KOPT-K1 (cell line): ENCODE data around the gene HDAC4.

Experiments used
- H3K27ac ChIP-seq: fragments of 200-600 bp; sonication (generic); 2 replicates; pipeline ENCODE4 v1.5.1; 2016; ENCODE audit warnings: antibody characterized with exemption, mild to moderate bottlenecking, low read depth, low read length; ENCODE audit not compliant: poor library complexity, severe bottlenecking
- H3K36me3 ChIP-seq: fragments of 200-600 bp; sonication (generic); 2 replicates; pipeline ENCODE4 v1.5.1; 2017; ENCODE audit warnings: antibody characterized with exemption, mild to moderate bottlenecking, low read length, moderate library complexity; ENCODE audit not compliant: insufficient read depth
- H3K9me3 ChIP-seq: fragments of 200-600 bp; sonication (generic); 2 replicates; pipeline ENCODE4 v1.5.1; 2017; ENCODE audit warnings: antibody characterized with exemption, low read length, mild to moderate bottlenecking; ENCODE audit not compliant: insufficient read depth, poor library complexity, severe bottlenecking

The HDAC4 gene

GRCh38 chr2:239160226-239161143 lies 240.3 kb downstream of the HDAC4 start:
- H3K27ac ChIP-seq, result no peak overlapping the region

GRCh38 chr2:239159476-239159911 lies 241.3 kb downstream of the HDAC4 start:
- Histone ChIP-seq H3K9me3 (no peaks in the 10 kb centered on the region), H3K36me3 (peaks cover 97% of the 10 kb centered on the region), H3K27ac (no peak overlapping the region)

More at GRCh38 chr2:239160226-239161143, 240.3 kb downstream of the HDAC4 start:
- Histone ChIP-seq H3K9me3 (no peaks in the 10 kb centered on the region), H3K36me3 (peaks cover 97% of the 10 kb centered on the region)

- Histone ChIP-seq H3K9me3 (no peaks in the 10 kb centered on the region), H3K27ac (no peak overlapping the region), H3K36me3 (peaks cover 97% of the 10 kb centered on the region)
Measured at GRCh38 chr2:239158641-239159475, 242.0 kb downstream of the HDAC4 start.

GRCh38 chr2:239157771-239158170 lies 243.0 kb downstream of the HDAC4 start:
- peaks cover 97% of the 10 kb centered on the region for H3K36me3 ChIP-seq
- H3K9me3 ChIP-seq, result no peaks in the 10 kb centered on the region
- no peak overlapping the region for H3K27ac ChIP-seq

GRCh38 chr2:239157269-239157668 lies 243.6 kb downstream of the HDAC4 start:
- Histone ChIP-seq H3K9me3 (no peaks in the 10 kb centered on the region), H3K27ac (no peak overlapping the region), H3K36me3 (peaks cover 97% of the 10 kb centered on the region)

GRCh38 chr2:239156516-239157265 lies 244.1 kb downstream of the HDAC4 start:
- Histone ChIP-seq H3K36me3 (peaks cover 97% of the 10 kb centered on the region), H3K27ac (no peak overlapping the region), H3K9me3 (no peaks in the 10 kb centered on the region)

- Histone ChIP-seq H3K9me3 (no peaks in the 10 kb centered on the region), H3K27ac (no peak overlapping the region), H3K36me3 (peaks cover 97% of the 10 kb centered on the region)
Measured at GRCh38 chr2:239155806-239156480, 244.9 kb downstream of the HDAC4 start.

- Histone ChIP-seq H3K36me3 (peaks cover 97% of the 10 kb centered on the region), H3K9me3 (no peaks in the 10 kb centered on the region), H3K27ac (no peak overlapping the region)
Measured at GRCh38 chr2:239154971-239155805, 245.6 kb downstream of the HDAC4 start.

GRCh38 chr2:239153806-239154591 lies 246.8 kb downstream of the HDAC4 start:
- H3K36me3 ChIP-seq, result peaks cover 97% of the 10 kb centered on the region
- no peak overlapping the region for H3K27ac ChIP-seq
- H3K9me3 ChIP-seq, result no peaks in the 10 kb centered on the region

GRCh38 chr2:239152916-239153305 lies 247.9 kb downstream of the HDAC4 start:
- H3K9me3 ChIP-seq, result no peaks in the 10 kb centered on the region
- H3K36me3 ChIP-seq, result peaks cover 100% of the 10 kb centered on the region
- H3K27ac ChIP-seq, result no peak overlapping the region

GRCh38 chr2:239152239-239152915 lies 248.4 kb downstream of the HDAC4 start:
- Histone ChIP-seq H3K27ac (no peak overlapping the region), H3K9me3 (no peaks in the 10 kb centered on the region), H3K36me3 (peaks cover 100% of the 10 kb centered on the region)

- Histone ChIP-seq H3K27ac (no peak overlapping the region), H3K36me3 (peaks cover 100% of the 10 kb centered on the region), H3K9me3 (no peaks in the 10 kb centered on the region)
Measured at GRCh38 chr2:239151201-239152131, 249.4 kb downstream of the HDAC4 start.
